HG02970 (cell line): ENCODE data around the gene PTPRG.
"Not testable (repeated sequence)": the region's sequence is repeated elsewhere in the genome, so short reads cannot be mapped to it uniquely, and the experiment has no call there.

Source experiments
- ATAC-seq: cut with Tn5 transposase; IDR thresholded peaks from one replicate; pipeline ENCODE4 v1.9.1; 2021; ENCODE audit warnings: mild to moderate bottlenecking, moderate library complexity, moderate number of reproducible peaks; ENCODE audit not compliant: unreplicated experiment, low FRiP score

Gene PTPRG

GRCh38 chr3:61561374-61562041 is at the start of gene PTPRG:
TSS of gene PTPRG (plus strand) at chr3:61561571. CDS start at chr3:61562288, 717 bp downstream.
- ATAC-seq: no peak

- no peak for ATAC-seq
These were observed 42.8 kb upstream of the PTPRG start for GRCh38 chr3:61518590-61518989.

GRCh38 chr3:61520966-61521628 is 40.3 kb upstream of the PTPRG start:
- peak; percentile 78 for ATAC-seq

GRCh38 chr3:61522060-61522459 is 39.3 kb upstream of the PTPRG start:
- no peak for ATAC-seq

- no peak for ATAC-seq
These were observed 38.7 kb upstream of the PTPRG start for GRCh38 chr3:61522626-61523025.

GRCh38 chr3:61524933-61525332 is 36.4 kb upstream of the PTPRG start:
- no peak for ATAC-seq

- no peak for ATAC-seq
These were observed 35.1 kb upstream of the PTPRG start for GRCh38 chr3:61526308-61526707.

- ATAC-seq: no peak
These were observed 34.4 kb upstream of the PTPRG start for GRCh38 chr3:61527011-61527410.

- no peak for ATAC-seq
These were observed 31.0 kb upstream of the PTPRG start for GRCh38 chr3:61530355-61530754.

- no peak for ATAC-seq
These were observed 29.8 kb upstream of the PTPRG start for GRCh38 chr3:61531528-61531927.

- no peak for ATAC-seq
These were observed 28.5 kb upstream of the PTPRG start for GRCh38 chr3:61532739-61533500.

GRCh38 chr3:61535826-61536225 is 25.5 kb upstream of the PTPRG start:
- no peak for ATAC-seq

GRCh38 chr3:61537366-61537765 is 24.0 kb upstream of the PTPRG start:
- ATAC-seq: no peak

GRCh38 chr3:61538486-61538885 is 22.9 kb upstream of the PTPRG start:
- ATAC-seq: no peak

- no peak for ATAC-seq
These were observed 19.7 kb upstream of the PTPRG start for GRCh38 chr3:61541694-61542093.

GRCh38 chr3:61545716-61546115 is 15.7 kb upstream of the PTPRG start:
- no peak for ATAC-seq

GRCh38 chr3:61547625-61548024 is 13.7 kb upstream of the PTPRG start:
- ATAC-seq: no peak

GRCh38 chr3:61552704-61553103 is 8.7 kb upstream of the PTPRG start:
- not testable (repeated sequence) for ATAC-seq

- ATAC-seq: no peak
These were observed 2.1 kb upstream of the PTPRG start for GRCh38 chr3:61559136-61559731.

GRCh38 chr3:61560517-61561373 is 626 bp upstream of the PTPRG start:
- ATAC-seq: no peak
